Stomach (tissue), 9 donors: ENCODE results near the gene COA3. TPM values are rescaled to one million over a fixed set of nuclear protein-coding genes. Genes with fewer than 3 reads are reported as not detected.

Experiments used
- DNase-seq, 2 donors: peaks; one replicate each; pipeline versions ENCODE4 v3.0.0 to v3.0.0-alpha.2; 2013 to 2019
- H3K27ac ChIP-seq, 5 donors: fragments of 200-600 bp in 4 of 5; sonication (generic) in 4 of 5; one replicate each; pipeline ENCODE4 v1.5.1; 2013 to 2019; ENCODE audit warnings: mild to moderate bottlenecking in 1 of 5, moderate library complexity in 1 of 5
- H3K27me3 ChIP-seq, 3 donors: fragments of 200-600 bp; sonication (generic); one replicate each; pipeline ENCODE4 v1.5.1; 2017 to 2019; ENCODE audit warnings: mixed run types in 1 of 3
- H3K36me3 ChIP-seq, 4 donors: fragments of 200-600 bp; sonication (generic); 1 replicate in 3 of 4; 2 replicates in 1 of 4; pipeline ENCODE4 v1.5.1; 2016 to 2019
- H3K4me1 ChIP-seq, 4 donors: fragments of 200-600 bp; sonication (generic); one replicate each; pipeline ENCODE4 v1.5.1; 2016 to 2019
- H3K4me3 ChIP-seq, 4 donors: fragments of 200-600 bp; sonication (generic) in 3 of 4; one replicate each; pipeline ENCODE4 v1.5.1; 2016 to 2019; ENCODE audit warnings: mild to moderate bottlenecking in 1 of 4
- H3K9me3 ChIP-seq, 4 donors: fragments of 200-600 bp; sonication (generic); one replicate each; pipeline ENCODE4 v1.5.1; 2016 to 2019
- CTCF ChIP-seq, 7 experiments: fragments of 450-650 bp in 4 of 7; fragments of 200-600 bp in 3 of 7; sonication (generic) in 3 of 7; IDR thresholded peaks; one replicate each; pipeline ENCODE4 v1.5.1; 2016 to 2019; ENCODE audit warnings: antibody characterized with exemption in 7 of 7, control low read depth in 2 of 7, mild to moderate bottlenecking in 1 of 7
- EP300 ChIP-seq: sonication (generic); formaldehyde crosslinking; IDR thresholded peaks from one replicate; pipeline ENCODE4 v1.6.1; 2017; ENCODE audit warnings: antibody characterized with exemption
- POLR2A ChIP-seq, 4 donors: fragments of 450-650 bp; IDR thresholded peaks; one replicate each; pipeline ENCODE4 v1.6.1; 2016; ENCODE audit warnings: antibody characterized with exemption in 4 of 4, control low read depth in 2 of 4, mild to moderate bottlenecking in 1 of 4, moderate library complexity in 1 of 4
- POLR2AphosphoS5 ChIP-seq, 3 donors: sonication (generic); formaldehyde crosslinking; IDR thresholded peaks; one replicate each; pipeline ENCODE4 v1.6.1; 2016; ENCODE audit warnings: antibody characterized with exemption in 3 of 3
- WGBS, 5 donors: extraction: QIAGEN DNeasy Blood & Tissue Kit in 3 of 5; methylation state at CpG; one replicate each; pipeline versions ENCODE4 v1.1.5 to v1.1.7; 2013 to 2018; 5-methylcytosine and 5-hydroxymethylcytosine counted together
- intact Hi-C: fragments of 100-400 bp; cut with DNase I; formaldehyde crosslinking; loops from one replicate; pipeline ENCODE4 v1.15.1; 2023; ENCODE audit warnings: low total_unique reads
- polyA plus RNA-seq, 3 donors: library from polyadenylated mRNA; stranded (reverse); fragments of 200-250 nt; gene quantifications; one replicate each; pipeline ENCODE4 v1.2.3, GENCODE V29; 2013
- total RNA-seq, 5 donors: library from RNA; depleted of rRNA; stranded (reverse); fragments of >200 nt; gene quantifications; one replicate each; pipeline versions ENCODE4 v1.1.0 to v1.2.3, GENCODE V29; 2014 to 2016
- donor health status: healthy with polysubstance abuse.
- donor health status: Bipolar disorder and iron deficiency.
- donor health status: healthy.

Gene COA3
- total and polyA plus RNA-seq, 8 donors, result 22.2 to 268 (median 152) TPM

GRCh38 chr17:42779936-42780850 lies 18.3 kb downstream of the COA3 start, which contains the start of gene WNK4:
TSS of gene WNK4 (plus strand) at chr17:42780610. CDS start at chr17:42780699, 89 bp downstream.
- no peak for TF ChIP-seq EP300
- no peak for TF ChIP-seq POLR2A (IDR thresholded peaks at IDR 0.05)
- no peak for TF ChIP-seq POLR2AphosphoS5 (IDR thresholded peaks at IDR 0.05)
- no peak for TF ChIP-seq CTCF (IDR thresholded peaks at IDR 0.05)
- Histone ChIP-seq H3K4me3 (peak within 1 kb of the TSS; percentile 41 to 61 (median 46)), H3K27me3 (peaks cover 4 to 55% (median 47%) of the 10 kb centered on the region in 3 donors), H3K27ac (peak within 1 kb of the TSS in 4 of 5 donors; percentile 20 to 72 (median 48)), H3K9me3 (no peaks in the 10 kb centered on the region), H3K4me1 (peaks cover 22 to 48% (median 29%) of the 10 kb centered on the region in 4 donors), H3K36me3 (peaks cover 42 to 48% (median 44%) of the 10 kb centered on the region in 4 donors)
- WGBS, 5 donors, result 4 to 7% (median 6%) methylated on average over 42 to 65 of the region's 65 CpGs
- intact Hi-C loops, result no loop called here
- peak; percentile 35 to 85 for DNase-seq

- peaks cover 4 to 47% (median 39%) of the 10 kb centered on the region in 3 donors for H3K27me3 ChIP-seq
- peaks cover 46 to 50% (median 48%) of the 10 kb centered on the region in 4 donors for H3K36me3 ChIP-seq
- 28 to 64% (median 54%) methylated on average over 3 of the region's 3 CpGs for WGBS, 5 donors
- peaks cover 22 to 45% (median 31%) of the 10 kb centered on the region in 4 donors for H3K4me1 ChIP-seq
- no peak for TF ChIP-seq CTCF (IDR thresholded peaks at IDR 0.05)
- TF ChIP-seq EP300, result no peak
- no peak for TF ChIP-seq POLR2A (IDR thresholded peaks at IDR 0.05)
- no peak for TF ChIP-seq POLR2AphosphoS5 (IDR thresholded peaks at IDR 0.05)
- peak overlapping the region in 2 of 5 donors; percentile 56 to 72 for H3K27ac ChIP-seq
- intact Hi-C loops, result no loop called here
- no peaks in the 10 kb centered on the region for H3K9me3 ChIP-seq
- H3K4me3 ChIP-seq, result no peak overlapping the region
- DNase-seq, result no peak
Measured at GRCh38 chr17:42779304-42779935, 19.1 kb downstream of the COA3 start.

- TF ChIP-seq CTCF (IDR thresholded peaks at IDR 0.05), result no peak
- TF ChIP-seq EP300, result no peak
- TF ChIP-seq POLR2AphosphoS5 (IDR thresholded peaks at IDR 0.05), result no peak
- no peak for TF ChIP-seq POLR2A (IDR thresholded peaks at IDR 0.05)
- H3K4me1 ChIP-seq, result peaks cover 28 to 46% (median 39%) of the 10 kb centered on the region in 4 donors
- DNase-seq, result no peak
- whole genome bisulfite sequencing, 5 donors, result 80 to 91% (median 82%) methylated on average over 5 of the region's 5 CpGs
- H3K27ac ChIP-seq, result no peak overlapping the region
- H3K9me3 ChIP-seq, result no peaks in the 10 kb centered on the region
- intact Hi-C loops, result no loop called here
- peaks cover 4 to 39% (median 30%) of the 10 kb centered on the region in 3 donors for H3K27me3 ChIP-seq
- H3K4me3 ChIP-seq, result no peak overlapping the region
- H3K36me3 ChIP-seq, result peaks cover 46 to 50% (median 48%) of the 10 kb centered on the region in 4 donors
Measured at GRCh38 chr17:42778570-42778969, 19.9 kb downstream of the COA3 start.

GRCh38 chr17:42775534-42776098 lies 22.9 kb downstream of the COA3 start:
- H3K4me3 ChIP-seq, result no peak overlapping the region
- TF ChIP-seq CTCF (IDR thresholded peaks at IDR 0.05), result no peak
- TF ChIP-seq POLR2A (IDR thresholded peaks at IDR 0.05), result no peak
- no peak for TF ChIP-seq EP300
- TF ChIP-seq POLR2AphosphoS5 (IDR thresholded peaks at IDR 0.05), result no peak
- intact Hi-C loops, result no loop called here
- DNase-seq, result no peak
- H3K27me3 ChIP-seq, result peaks cover 0 to 9% (median 8%) of the 10 kb centered on the region in 3 donors
- H3K4me1 ChIP-seq, result peaks cover 17 to 35% (median 32%) of the 10 kb centered on the region in 4 donors
- WGBS, 5 donors, result 60 to 76% (median 68%) methylated on average over 3 of the region's 3 CpGs
- H3K27ac ChIP-seq, result no peak overlapping the region
- peaks cover 46 to 50% (median 48%) of the 10 kb centered on the region in 4 donors for H3K36me3 ChIP-seq
- no peaks in the 10 kb centered on the region for H3K9me3 ChIP-seq
